Measurements from ENCODE around the gene ZNF274. TPM values are rescaled to one million over a fixed set of nuclear protein-coding genes. Genes with fewer than 3 reads are reported as not detected.

The ZNF274 gene
- polyA plus RNA-seq, 1 of the 3 experiments (the other 2 are of a cell fraction): 3.1 TPM

GRCh38 chr19:58237324-58237723, 54.5 kb downstream of the ZNF274 start:
- Histone ChIP-seq H3K36me3 (replicated peaks in 1 of 2; ENCODE audit: control insufficient read depth in 1 of 2, insufficient read depth in 2 of 2, low read length in 1 of 2) (no peaks in the 10 kb centered on the region), H3K4me3 (ENCODE audit: low read depth in 2 of 2, low read length in 1 of 2) (no peak overlapping the region)

GRCh38 chr19:58243351-58243750, 60.5 kb downstream of the ZNF274 start:
- H3K4me2 ChIP-seq: no peak overlapping the region
- CTCF ChIA-PET: no interaction called here
- H3K9me3 ChIP-seq: no peaks in the 10 kb centered on the region
- no peak overlapping the region for H3K27ac ChIP-seq (ENCODE audit: low read depth in 2 of 2, low read length in 1 of 2)
- DNase-seq: no peak
- H3K4me3 ChIP-seq (ENCODE audit: low read depth in 2 of 2, low read length in 1 of 2): no peak overlapping the region
- H3K36me3 ChIP-seq (replicated peaks in 1 of 2; ENCODE audit: control insufficient read depth in 1 of 2, insufficient read depth in 2 of 2, low read length in 1 of 2): no peaks in the 10 kb centered on the region
- no peaks in the 10 kb centered on the region for H3K9me2 ChIP-seq
- no peaks in the 10 kb centered on the region for H3K79me2 ChIP-seq (ENCODE audit: insufficient read depth)
- H3K27me3 ChIP-seq (ENCODE audit: insufficient read depth): no peaks in the 10 kb centered on the region
- H3K9ac ChIP-seq: no peak overlapping the region
- H3K4me1 ChIP-seq (ENCODE audit: control insufficient read depth in 1 of 2, insufficient read depth in 2 of 2, low read depth in 1 of 2, low read length in 1 of 2): no peaks in the 10 kb centered on the region
- WGBS (ENCODE audit: low lambda C conversion rate): 82% methylated on average over 6 of the region's 6 CpGs
- H2AFZ ChIP-seq (ENCODE audit: low read depth): no peak overlapping the region
- H3F3A ChIP-seq (replicated peaks; ENCODE audit: insufficient read depth): no peaks in the 10 kb centered on the region
- POLR2A ChIA-PET: no interaction called here
- TF ChIP-seq JUND (IDR thresholded peaks at IDR 0.05) (no peak), RCOR1 (IDR thresholded peaks at IDR 0.05; ENCODE audit: low read length) (no peak), EZH2phosphoT487 (IDR thresholded peaks at IDR 0.05; ENCODE audit: borderline replicate concordance, low read depth) (no peak), EP300 (IDR thresholded peaks at IDR 0.05; ENCODE audit: borderline replicate concordance in 1 of 2, low read depth in 1 of 2, low read length in 1 of 2) (no peak), MXI1 (IDR thresholded peaks at IDR 0.05; ENCODE audit: low read depth, low read length) (no peak), POLR2AphosphoS5 (IDR thresholded peaks at IDR 0.05; ENCODE audit: low read depth, low read length) (no peak), FOXM1 (IDR thresholded peaks at IDR 0.05; ENCODE audit: low read depth) (no peak), NFIC (IDR thresholded peaks at IDR 0.05; ENCODE audit: borderline replicate concordance) (no peak), NRF1 (IDR thresholded peaks at IDR 0.05; ENCODE audit: low read depth, low read length) (no peak), GATA2 (CRISPR knock-in tag; IDR thresholded peaks at IDR 0.05) (no peak), CHD2 (IDR thresholded peaks at IDR 0.05; ENCODE audit: low read length, partially characterized antibody) (no peak), RXRA (IDR thresholded peaks at IDR 0.05; ENCODE audit: borderline replicate concordance, low read depth) (no peak), MAX (IDR thresholded peaks at IDR 0.05; ENCODE audit: low read depth) (no peak), RFX5 (IDR thresholded peaks at IDR 0.05; ENCODE audit: low read length) (no peak), TAF1 (IDR thresholded peaks at IDR 0.05; ENCODE audit: borderline replicate concordance, low read depth, low read length) (no peak), TEAD4 (IDR thresholded peaks at IDR 0.05; ENCODE audit: borderline replicate concordance, insufficient read depth) (no peak), PBX3 (IDR thresholded peaks at IDR 0.05) (no peak), CTCF (IDR thresholded peaks at IDR 0.05) (no peak)
- TF ChIP-seq, protein P1, sequence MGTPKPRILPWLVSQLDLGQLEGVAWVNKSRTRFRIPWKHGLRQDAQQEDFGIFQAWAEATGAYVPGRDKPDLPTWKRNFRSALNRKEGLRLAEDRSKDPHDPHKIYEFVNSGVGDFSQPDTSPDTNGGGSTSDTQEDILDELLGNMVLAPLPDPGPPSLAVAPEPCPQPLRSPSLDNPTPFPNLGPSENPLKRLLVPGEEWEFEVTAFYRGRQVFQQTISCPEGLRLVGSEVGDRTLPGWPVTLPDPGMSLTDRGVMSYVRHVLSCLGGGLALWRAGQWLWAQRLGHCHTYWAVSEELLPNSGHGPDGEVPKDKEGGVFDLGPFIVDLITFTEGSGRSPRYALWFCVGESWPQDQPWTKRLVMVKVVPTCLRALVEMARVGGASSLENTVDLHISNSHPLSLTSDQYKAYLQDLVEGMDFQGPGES (IDR thresholded peaks at IDR 0.05; ENCODE audit: low read depth, low read length): no peak
- H4K20me1 ChIP-seq (ENCODE audit: insufficient read depth): no peaks in the 10 kb centered on the region

More at GRCh38 chr19:58237324-58237723, 54.5 kb downstream of the ZNF274 start:
- Histone ChIP-seq H4K20me1 (ENCODE audit: insufficient read depth) (no peaks in the 10 kb centered on the region), H3K79me2 (ENCODE audit: insufficient read depth) (no peaks in the 10 kb centered on the region), H3K27ac (ENCODE audit: low read depth in 2 of 2, low read length in 1 of 2) (no peak overlapping the region), H2AFZ (ENCODE audit: low read depth) (no peak overlapping the region), H3K9me2 (no peaks in the 10 kb centered on the region), H3K9me3 (no peaks in the 10 kb centered on the region), H3K27me3 (ENCODE audit: insufficient read depth) (no peaks in the 10 kb centered on the region), H3F3A (replicated peaks; ENCODE audit: insufficient read depth) (no peaks in the 10 kb centered on the region), H3K9ac (no peak overlapping the region), H3K4me2 (no peak overlapping the region), H3K4me1 (ENCODE audit: control insufficient read depth in 1 of 2, insufficient read depth in 2 of 2, low read depth in 1 of 2, low read length in 1 of 2) (no peaks in the 10 kb centered on the region)
- 90% methylated on average over 10 of the region's 10 CpGs for WGBS (ENCODE audit: low lambda C conversion rate)
- ChIA-PET POLR2A (interaction anchor here (0.7 kb wide), 1 partner anchor 234 kb away, joined by 3 read pairs; the partner anchor contains the start of gene ZNF606), CTCF (interaction anchor here (0.6 kb wide), 1 partner anchor 1692 kb away, joined by 3 read pairs; no protein-coding TSS in a partner anchor)
- DNase-seq: no peak
- TF ChIP-seq RCOR1 (IDR thresholded peaks at IDR 0.05; ENCODE audit: low read length) (no peak), FOXM1 (IDR thresholded peaks at IDR 0.05; ENCODE audit: low read depth) (no peak)
